Measurements from ENCODE around the gene IDS.

Gene IDS

DNA sequence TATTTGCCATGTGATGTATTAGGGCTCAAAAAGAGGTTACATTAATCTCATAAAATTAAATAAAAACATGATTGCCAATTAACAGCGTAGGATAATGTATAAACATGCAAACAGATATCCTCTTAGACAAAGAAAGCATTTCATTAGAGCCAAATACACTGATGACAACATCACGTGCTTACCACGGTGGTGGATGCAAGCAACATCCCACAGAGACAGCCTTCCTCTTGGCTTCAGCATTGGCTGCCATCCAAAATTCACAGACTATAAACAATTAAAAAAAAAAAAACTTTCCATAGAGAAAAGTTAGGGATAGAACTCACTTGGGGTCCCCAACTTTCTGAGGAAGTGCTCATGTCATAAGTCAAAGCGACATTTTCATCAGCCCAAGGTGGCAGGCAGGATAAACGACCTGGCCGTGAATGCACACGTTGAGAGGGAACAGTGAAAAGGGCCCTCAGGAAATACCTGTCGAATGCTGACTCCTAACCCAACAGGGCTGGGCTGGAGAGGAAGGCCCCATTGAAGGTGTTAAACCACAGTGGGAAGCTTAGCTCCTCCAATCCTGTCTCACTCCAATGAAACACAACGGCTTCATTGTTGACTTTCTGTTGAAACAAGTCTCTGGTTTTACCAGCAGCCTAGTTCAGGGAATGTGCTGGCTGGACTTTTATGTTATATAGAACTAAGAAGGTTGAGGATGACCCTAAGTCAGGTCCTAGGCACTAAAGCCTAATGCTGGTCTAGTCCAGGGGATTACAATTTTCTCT, 48.4 kb downstream of the IDS start:
- no peak for DNase-seq

DNA sequence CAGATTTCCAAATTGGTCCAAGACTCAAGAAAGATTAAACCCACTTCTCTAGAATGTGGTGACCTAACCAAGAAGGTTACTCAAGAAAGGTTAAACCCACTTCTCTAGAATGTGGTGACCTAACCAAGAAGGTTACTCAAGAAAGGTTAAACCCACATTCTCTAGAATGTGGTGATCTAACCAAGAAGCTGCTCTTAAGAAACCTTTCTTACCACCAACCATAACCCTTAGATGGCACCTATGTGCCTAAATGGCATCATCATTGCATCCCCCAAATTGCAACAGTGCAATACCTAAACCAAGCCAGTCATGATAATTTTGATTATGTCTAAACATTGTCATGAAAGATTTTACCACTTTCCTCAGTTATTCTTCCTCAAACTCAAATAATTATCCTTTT, 49.2 kb downstream of the IDS start:
- no peak for DNase-seq

DNA sequence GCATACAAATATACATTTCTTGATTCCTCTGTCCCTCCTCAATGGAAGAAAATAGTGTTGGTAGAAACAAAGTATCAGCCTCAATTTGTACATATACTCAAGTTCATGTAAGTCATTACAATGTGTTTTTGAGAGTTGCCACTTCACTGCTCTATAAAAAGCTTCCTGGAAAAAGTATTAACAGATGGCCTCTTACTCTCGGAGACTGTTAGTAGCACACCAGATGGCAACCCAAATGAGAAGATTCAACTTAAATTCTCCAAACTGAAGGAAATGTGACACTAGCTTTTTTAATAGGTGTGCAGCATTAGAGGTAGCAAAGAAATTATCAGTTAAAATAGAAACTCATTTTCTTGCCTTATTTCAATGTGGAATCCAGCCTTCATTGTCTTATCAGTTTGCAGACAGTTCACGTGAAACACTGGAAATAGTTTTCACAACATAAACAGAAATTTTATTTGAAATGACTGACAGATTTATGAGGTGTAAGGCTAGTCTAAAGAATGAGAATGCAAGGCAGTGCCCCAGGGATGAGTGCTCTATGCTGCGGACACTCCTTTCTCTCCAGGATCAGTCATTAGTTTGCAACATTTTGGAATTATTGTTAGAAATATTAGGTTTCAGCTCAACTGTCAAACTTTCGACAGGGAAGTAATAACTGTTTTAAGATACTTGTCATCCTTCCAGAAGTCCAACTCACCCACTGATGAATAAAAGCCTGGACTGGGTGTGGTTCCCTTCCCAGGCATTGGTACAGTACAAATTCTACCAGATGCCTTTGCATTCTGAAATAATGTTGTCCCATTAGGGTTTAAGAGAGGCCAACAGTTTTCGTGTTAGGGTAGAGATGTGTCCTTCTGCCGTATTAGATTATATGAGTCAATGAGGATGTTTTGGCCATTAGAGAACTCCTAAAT, 50.9 kb downstream of the IDS start:
- DNase-seq: no peak

DNA sequence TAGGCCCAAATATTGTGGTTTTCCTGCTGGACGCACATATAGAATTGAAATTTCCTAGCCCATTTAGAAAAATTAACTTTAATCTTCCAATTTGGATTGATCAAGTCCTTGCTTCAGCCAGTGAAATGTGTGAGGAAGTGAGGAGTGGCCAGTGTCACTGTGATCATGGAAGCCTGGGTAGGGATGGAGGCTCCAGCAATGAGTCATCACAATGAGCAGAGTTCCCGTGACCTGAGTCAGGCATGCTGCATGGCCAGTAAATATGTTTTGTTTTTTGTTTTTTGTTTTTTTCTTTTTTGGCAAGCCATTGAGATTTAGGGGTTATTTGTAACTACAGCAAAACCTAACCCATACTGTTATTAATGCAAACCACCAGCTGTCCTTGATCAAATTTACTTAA, 52.1 kb downstream of the IDS start:
- DNase-seq: no peak

DNA sequence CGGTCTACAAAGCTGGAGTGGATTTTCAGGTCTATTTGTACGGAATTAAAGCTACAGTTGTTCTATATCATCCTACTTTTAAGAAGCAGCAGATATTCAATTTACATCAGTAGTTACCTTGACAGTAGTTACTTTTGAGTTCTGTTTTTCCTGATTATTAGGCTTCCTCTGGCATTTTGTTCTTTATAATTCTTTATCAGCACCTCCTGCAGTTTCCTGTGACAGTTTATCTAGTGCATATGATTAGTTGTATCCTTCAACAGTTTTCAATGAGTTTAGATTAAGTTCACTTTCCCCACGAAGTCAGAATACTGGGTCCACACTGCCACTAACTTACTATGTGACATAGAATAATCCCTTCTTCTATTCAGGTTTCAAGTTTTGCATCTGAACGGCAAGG, 71.7 kb downstream of the IDS start:
- no peak for DNase-seq

DNA sequence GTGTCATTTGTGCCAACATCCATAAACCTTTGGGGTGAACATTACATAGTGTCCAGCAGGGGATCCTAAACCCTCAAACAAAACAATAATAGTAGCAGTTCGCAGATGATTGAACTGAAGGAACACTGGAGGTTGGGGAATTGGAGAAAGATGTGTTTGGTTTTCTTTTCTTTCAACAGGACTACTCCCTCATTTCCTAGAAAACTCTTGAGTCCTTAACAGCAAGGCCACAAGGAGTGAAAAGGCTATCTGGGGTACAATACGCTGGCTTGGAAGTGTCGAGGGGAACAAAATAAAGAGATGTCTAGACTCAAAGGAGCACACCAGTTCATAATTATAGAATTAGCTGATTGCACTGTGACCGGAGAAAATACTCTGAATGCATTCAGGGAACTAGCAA, 72.1 kb downstream of the IDS start:
- no peak for DNase-seq

All from central memory CD4-positive, alpha-beta T cell (primary cell).